GM12892 (cell line): ENCODE measurements around the gene SMIM22.

Experiments
- DNase-seq: peaks from one replicate; pipeline ENCODE4 v3.0.0; 2011; ENCODE audit not compliant: insufficient read length
- FAIRE-seq: peaks from 2 replicates; lab custom pipeline; 2011; peaks lifted over from hg19 to GRCh38; lab: Jason Lieb, UNC
- POLR2A ChIP-seq: IDR thresholded peaks from 2 replicates; pipeline ENCODE4 v1.6.1; 2011; ENCODE audit warnings: low read depth, low read length, control low read depth
- POLR2AphosphoS5 ChIP-seq: IDR thresholded peaks from 2 replicates; pipeline ENCODE4 v1.6.1; 2011; ENCODE audit warnings: low read depth, low read length, control low read depth
- TAF1 ChIP-seq: IDR thresholded peaks from 2 replicates; pipeline ENCODE4 v1.6.1; 2011; ENCODE audit warnings: low read depth, mild to moderate bottlenecking, control low read depth, low read length, borderline replicate concordance

SMIM22 gene

GRCh38 chr16:4814542-4815173 is 19.5 kb downstream of the SMIM22 start:
- DNase-seq (no peak), FAIRE-seq (no peak)
- TF ChIP-seq POLR2A (no peak), TAF1 (no peak), POLR2AphosphoS5 (no peak)

- DNase-seq (no peak), FAIRE-seq (no peak)
- TF ChIP-seq POLR2AphosphoS5 (no peak), TAF1 (no peak), POLR2A (no peak)
Measured at GRCh38 chr16:4820652-4821051, 25.5 kb downstream of the SMIM22 start.

- DNase-seq (no peak), FAIRE-seq (no peak)
- TF ChIP-seq POLR2A (no peak), POLR2AphosphoS5 (no peak), TAF1 (no peak)
Measured at GRCh38 chr16:4825196-4825595, 30.0 kb downstream of the SMIM22 start.

GRCh38 chr16:4826526-4826925 is 31.4 kb downstream of the SMIM22 start:
- FAIRE-seq (no peak), DNase-seq (no peak)
- TF ChIP-seq TAF1 = no peak
- TF ChIP-seq POLR2A = no peak
- no peak for TF ChIP-seq POLR2AphosphoS5

GRCh38 chr16:4826980-4827379 is 31.8 kb downstream of the SMIM22 start:
- TF ChIP-seq POLR2AphosphoS5 (no peak), POLR2A (no peak)
- FAIRE-seq (no peak), DNase-seq (no peak)

- FAIRE-seq = no peak
- no peak for TF ChIP-seq POLR2A
- no peak for TF ChIP-seq TAF1
- no peak for TF ChIP-seq POLR2AphosphoS5
- no peak for DNase-seq
Measured at GRCh38 chr16:4828567-4829321, 33.6 kb downstream of the SMIM22 start.

- DNase-seq = no peak
- FAIRE-seq = no peak
- no peak for TF ChIP-seq TAF1
- TF ChIP-seq POLR2AphosphoS5 = no peak
- no peak for TF ChIP-seq POLR2A
Measured at GRCh38 chr16:4830408-4830807, 35.2 kb downstream of the SMIM22 start.

- no peak for FAIRE-seq
- TF ChIP-seq POLR2A (no peak), TAF1 (no peak), POLR2AphosphoS5 (no peak)
- DNase-seq = no peak
Measured at GRCh38 chr16:4831616-4832015, 36.4 kb downstream of the SMIM22 start.

GRCh38 chr16:4832698-4833343 is 37.7 kb downstream of the SMIM22 start:
- no peak for FAIRE-seq

GRCh38 chr16:4833584-4833983 is 38.4 kb downstream of the SMIM22 start:
- no peak for DNase-seq
- TF ChIP-seq TAF1 = no peak
- TF ChIP-seq POLR2A = no peak
- no peak for TF ChIP-seq POLR2AphosphoS5
- FAIRE-seq = no peak

More at GRCh38 chr16:4832698-4833343, 37.7 kb downstream of the SMIM22 start:
- no peak for DNase-seq
- TF ChIP-seq POLR2AphosphoS5 (no peak), TAF1 (no peak), POLR2A (no peak)

- no peak for TF ChIP-seq TAF1
- TF ChIP-seq POLR2AphosphoS5 = no peak
- TF ChIP-seq POLR2A = no peak
- FAIRE-seq (no peak), DNase-seq (no peak)
Measured at GRCh38 chr16:4836727-4837126, 41.6 kb downstream of the SMIM22 start.
